Stimulated activated CD4-positive, alpha-beta T cell treated with anti-CD3 and anti-CD28 coated beads, Interleukin-12 subunit alpha, Interleukin-12 subunit beta, amount 100 ng/mL, for 24 hours (primary cell): ENCODE data around the gene GSKIP.

ENCODE experiments used
- DNase-seq, 2 experiments: peaks; one replicate each; pipeline ENCODE4 v3.0.0-alpha.2; 2020; ENCODE audit warnings: low read depth in 2 of 2

Gene GSKIP

GRCh38 chr14:96376093-96376492 lies 12.8 kb downstream of the GSKIP start:
- no peak for DNase-seq

- no peak for DNase-seq
Observed at GRCh38 chr14:96380735-96381134, 17.4 kb downstream of the GSKIP start.

GRCh38 chr14:96383445-96383844 lies 20.1 kb downstream of the GSKIP start:
- no peak for DNase-seq

- DNase-seq: no peak
Observed at GRCh38 chr14:96384053-96384452, 20.7 kb downstream of the GSKIP start.

GRCh38 chr14:96384740-96385139 lies 21.4 kb downstream of the GSKIP start:
- DNase-seq: no peak

- no peak for DNase-seq
Observed at GRCh38 chr14:96385385-96385784, 22.1 kb downstream of the GSKIP start.

GRCh38 chr14:96390965-96391292 lies 27.6 kb downstream of the GSKIP start:
- DNase-seq: no peak

GRCh38 chr14:96391293-96392118 lies 28.2 kb downstream of the GSKIP start:
- DNase-seq: peak; percentile 99

- no peak for DNase-seq
Observed at GRCh38 chr14:96393071-96393691, 29.9 kb downstream of the GSKIP start.

- no peak for DNase-seq
Observed at GRCh38 chr14:96394047-96394815, 30.9 kb downstream of the GSKIP start.

- no peak for DNase-seq
Observed at GRCh38 chr14:96398432-96398831, 35.1 kb downstream of the GSKIP start.

- no peak for DNase-seq
Observed at GRCh38 chr14:96398921-96399320, 35.6 kb downstream of the GSKIP start.

- DNase-seq: no peak
Observed at GRCh38 chr14:96399405-96399804, 36.1 kb downstream of the GSKIP start.

GRCh38 chr14:96400495-96400894 lies 37.2 kb downstream of the GSKIP start:
- DNase-seq: no peak

GRCh38 chr14:96403409-96403808 lies 40.1 kb downstream of the GSKIP start:
- no peak for DNase-seq

- DNase-seq: no peak
Observed at GRCh38 chr14:96405677-96406076, 42.4 kb downstream of the GSKIP start.

- DNase-seq: no peak
Observed at GRCh38 chr14:96407935-96408570, 44.7 kb downstream of the GSKIP start.

- DNase-seq: no peak
Observed at GRCh38 chr14:96408608-96409007, 45.3 kb downstream of the GSKIP start.

GRCh38 chr14:96409701-96410100 lies 46.4 kb downstream of the GSKIP start:
- no peak for DNase-seq

GRCh38 chr14:96410119-96410518 lies 46.8 kb downstream of the GSKIP start:
- DNase-seq: no peak

- DNase-seq: no peak
Observed at GRCh38 chr14:96413526-96413925, 50.2 kb downstream of the GSKIP start.

GRCh38 chr14:96415559-96415958 lies 52.2 kb downstream of the GSKIP start:
- DNase-seq: no peak
